Neural progenitor cell (in vitro differentiated cells): ENCODE measurements around the gene MYO16. TPM values are rescaled to one million over a fixed set of nuclear protein-coding genes. Genes with fewer than 3 reads are reported as not detected.

Experiments
- DNase-seq: peaks from one replicate; pipeline ENCODE4 v3.0.0-alpha.2; 2016; ENCODE audit warnings: low spot score
- H2AFZ ChIP-seq: fragments of 200-600 bp; sonication (generic); replicated peaks from 2 replicates; pipeline ENCODE4 v1.6.1; 2016; ENCODE audit warnings: antibody characterized with exemption
- H3F3A ChIP-seq: fragments of 200-600 bp; sonication (generic); 2 replicates; pipeline ENCODE4 v1.6.1; 2016; ENCODE audit warnings: antibody characterized with exemption, low read depth
- H3K27ac ChIP-seq: fragments of 200-600 bp; sonication (generic); 2 replicates; pipeline ENCODE4 v1.5.1; 2016; ENCODE audit warnings: mild to moderate bottlenecking
- H3K27me3 ChIP-seq: fragments of 200-600 bp; sonication (generic); 2 replicates; pipeline ENCODE4 v1.6.1; 2016; ENCODE audit warnings: mild to moderate bottlenecking, moderate library complexity
- H3K36me3 ChIP-seq: fragments of 200-600 bp; sonication (generic); 2 replicates; pipeline ENCODE4 v1.5.1; 2016
- H3K4me1 ChIP-seq: fragments of 200-600 bp; sonication (generic); 2 replicates; pipeline ENCODE4 v1.6.1; 2016; ENCODE audit warnings: mixed run types
- H3K4me2 ChIP-seq: fragments of 200-600 bp; sonication (generic); 2 replicates; pipeline ENCODE4 v1.6.1; 2016
- H3K4me3 ChIP-seq: fragments of 200-600 bp; sonication (generic); 2 replicates; pipeline ENCODE4 v1.5.1; 2016
- H3K79me2 ChIP-seq: fragments of 200-600 bp; sonication (generic); 2 replicates; pipeline ENCODE4 v1.6.1; 2016; ENCODE audit warnings: low read depth
- H3K9ac ChIP-seq: fragments of 200-600 bp; sonication (generic); 2 replicates; pipeline ENCODE4 v1.6.1; 2016
- H3K9me3 ChIP-seq: fragments of 200-600 bp; sonication (generic); 2 replicates; pipeline ENCODE4 v1.5.1; 2016; ENCODE audit warnings: low read depth
- H4K20me1 ChIP-seq: fragments of 200-600 bp; sonication (generic); 2 replicates; pipeline ENCODE4 v1.6.1; 2016; ENCODE audit warnings: low read depth
- H3K27ac Mint-ChIP-seq: 3 replicates; pipeline ENCODE4 v1.8.0; 2021; ENCODE audit warnings: mixed read lengths
- H3K27me3 Mint-ChIP-seq: 2 replicates; pipeline ENCODE4 v1.8.0; 2022; ENCODE audit warnings: low read depth, mild to moderate bottlenecking, inconsistent platforms, moderate library complexity, mixed read lengths; ENCODE audit not compliant: insufficient read depth
- H3K36me3 Mint-ChIP-seq: 3 replicates; pipeline ENCODE4 v1.8.0; 2021; ENCODE audit warnings: mixed read lengths
- H3K4me1 Mint-ChIP-seq: 3 replicates; pipeline ENCODE4 v1.8.0; 2021; ENCODE audit warnings: mixed read lengths
- H3K4me3 Mint-ChIP-seq: 3 replicates; pipeline ENCODE4 v1.8.0; 2021; ENCODE audit warnings: mild to moderate bottlenecking, moderate library complexity, mixed read lengths
- H3K9me3 Mint-ChIP-seq: 3 replicates; pipeline ENCODE4 v1.8.0; 2020; ENCODE audit warnings: mixed read lengths
- EZH2 ChIP-seq: fragments of 200-600 bp; sonication (generic); IDR thresholded peaks from 2 replicates; pipeline ENCODE4 v1.6.1; 2017; ENCODE audit warnings: antibody characterized with exemption, mild to moderate bottlenecking, moderate library complexity
- EZH2phosphoT487 ChIP-seq: fragments of 200-600 bp; sonication (generic); IDR thresholded peaks from 2 replicates; pipeline ENCODE4 v1.6.1; 2017; ENCODE audit warnings: antibody characterized with exemption
- total RNA-seq: library from RNA; depleted of rRNA; stranded (reverse); fragments of >200 nt; gene quantifications from 2 replicates; pipeline ENCODE4 v1.2.3, GENCODE V29; 2015; ENCODE audit warnings: low replicate concordance
- TF ChIP-seq, protein P1 (sequence below): fragments of 200-600 bp; sonication (generic); IDR thresholded peaks from 2 replicates; pipeline ENCODE4 v1.5.1; 2017; ENCODE audit warnings: antibody characterized with exemption, mild to moderate bottlenecking

The MYO16 gene
- total RNA-seq, 1 donor from 2014 or later = 0.41 TPM

DNA sequence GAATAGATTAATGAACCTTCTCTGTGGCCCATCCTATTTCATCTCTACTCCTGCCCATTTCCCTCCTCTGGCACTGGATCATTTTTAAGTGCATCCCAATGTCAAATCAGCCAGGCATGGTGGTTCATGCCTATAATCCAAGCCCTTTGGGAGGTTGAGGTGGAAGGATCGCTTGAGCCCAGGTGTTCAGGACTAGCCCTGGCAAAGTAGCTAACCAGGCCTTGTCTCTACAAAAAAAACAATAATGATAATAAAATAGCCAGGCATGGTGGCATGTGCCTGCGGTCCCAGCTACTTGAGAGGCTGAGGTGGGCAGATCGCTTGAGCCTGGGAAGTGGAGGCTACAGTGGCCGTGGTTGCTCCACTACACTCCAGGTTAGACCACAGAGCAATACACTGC lies 517.0 kb downstream of the MYO16 start:
- no peaks in the 10 kb centered on the region for H3K27me3 ChIP-seq
- H3K4me2 ChIP-seq = no peak overlapping the region
- Mint-ChIP-seq H3K4me1 (peaks cover 40% of the 10 kb centered on the region), H3K9me3 (peaks cover 9% of the 10 kb centered on the region), H3K27me3 (peaks cover 6% of the 10 kb centered on the region), H3K36me3 (peaks cover under 1% of the 10 kb centered on the region), H3K4me3 (no peak overlapping the region), H3K27ac (no peak overlapping the region)
- no peak overlapping the region for H3K27ac ChIP-seq
- H3K4me1 ChIP-seq = peaks cover 38% of the 10 kb centered on the region
- no peaks in the 10 kb centered on the region for H3K36me3 ChIP-seq
- no peaks in the 10 kb centered on the region for H3K79me2 ChIP-seq
- H3K4me3 ChIP-seq = no peak overlapping the region
- no peak overlapping the region for H2AFZ ChIP-seq
- no peaks in the 10 kb centered on the region for H3F3A ChIP-seq
- no peak overlapping the region for H3K9ac ChIP-seq
- no peak for TF ChIP-seq EZH2
- TF ChIP-seq, protein P1, sequence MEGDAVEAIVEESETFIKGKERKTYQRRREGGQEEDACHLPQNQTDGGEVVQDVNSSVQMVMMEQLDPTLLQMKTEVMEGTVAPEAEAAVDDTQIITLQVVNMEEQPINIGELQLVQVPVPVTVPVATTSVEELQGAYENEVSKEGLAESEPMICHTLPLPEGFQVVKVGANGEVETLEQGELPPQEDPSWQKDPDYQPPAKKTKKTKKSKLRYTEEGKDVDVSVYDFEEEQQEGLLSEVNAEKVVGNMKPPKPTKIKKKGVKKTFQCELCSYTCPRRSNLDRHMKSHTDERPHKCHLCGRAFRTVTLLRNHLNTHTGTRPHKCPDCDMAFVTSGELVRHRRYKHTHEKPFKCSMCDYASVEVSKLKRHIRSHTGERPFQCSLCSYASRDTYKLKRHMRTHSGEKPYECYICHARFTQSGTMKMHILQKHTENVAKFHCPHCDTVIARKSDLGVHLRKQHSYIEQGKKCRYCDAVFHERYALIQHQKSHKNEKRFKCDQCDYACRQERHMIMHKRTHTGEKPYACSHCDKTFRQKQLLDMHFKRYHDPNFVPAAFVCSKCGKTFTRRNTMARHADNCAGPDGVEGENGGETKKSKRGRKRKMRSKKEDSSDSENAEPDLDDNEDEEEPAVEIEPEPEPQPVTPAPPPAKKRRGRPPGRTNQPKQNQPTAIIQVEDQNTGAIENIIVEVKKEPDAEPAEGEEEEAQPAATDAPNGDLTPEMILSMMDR = no peak
- no peak for TF ChIP-seq EZH2phosphoT487
- no peaks in the 10 kb centered on the region for H4K20me1 ChIP-seq
- DNase-seq = no peak
- no peaks in the 10 kb centered on the region for H3K9me3 ChIP-seq

DNA sequence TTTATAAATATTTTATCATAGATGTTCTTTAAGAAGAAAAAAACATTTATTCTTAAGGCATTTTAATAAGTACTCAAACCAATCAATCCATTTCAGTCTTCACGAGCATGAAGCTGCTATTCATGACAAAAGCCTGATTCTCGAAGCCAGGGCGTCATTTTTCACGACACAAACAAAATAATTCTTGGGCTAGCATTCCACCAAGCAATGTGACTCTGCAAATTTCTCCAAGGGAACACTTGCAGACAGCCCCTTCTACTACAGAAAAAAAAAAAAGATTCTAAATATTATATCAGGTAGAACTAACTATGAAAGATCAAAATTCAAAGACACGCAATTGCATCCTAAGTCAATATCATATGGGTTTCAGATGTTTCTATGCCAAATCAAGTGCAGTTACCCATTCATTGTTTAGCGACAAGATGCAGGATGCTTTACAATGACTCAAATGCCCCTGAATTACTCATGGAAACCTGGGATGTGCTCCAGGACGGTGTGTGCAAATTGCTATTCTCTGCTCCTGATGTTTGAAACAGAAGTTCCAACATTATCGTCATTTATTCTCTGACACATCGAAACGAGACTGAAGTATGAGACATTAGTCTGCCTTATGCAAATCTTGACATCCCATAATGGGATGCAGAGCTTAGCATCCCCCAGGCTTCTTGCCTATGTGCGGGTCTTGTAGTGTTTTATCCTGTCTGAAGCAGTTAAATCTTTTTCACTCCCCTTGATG lies 517.7 kb downstream of the MYO16 start:
- Histone ChIP-seq H3K27ac (no peak overlapping the region), H3K79me2 (no peaks in the 10 kb centered on the region), H3K4me1 (peaks cover 44% of the 10 kb centered on the region), H4K20me1 (no peaks in the 10 kb centered on the region), H3K36me3 (no peaks in the 10 kb centered on the region), H3K27me3 (no peaks in the 10 kb centered on the region), H2AFZ (no peak overlapping the region), H3K9ac (no peak overlapping the region), H3F3A (no peaks in the 10 kb centered on the region), H3K9me3 (no peaks in the 10 kb centered on the region), H3K4me2 (no peak overlapping the region), H3K4me3 (no peak overlapping the region)
- TF ChIP-seq EZH2phosphoT487 (no peak), EZH2 (no peak)
- TF ChIP-seq, protein P1 = no peak
- H3K36me3 Mint-ChIP-seq = no peaks in the 10 kb centered on the region
- peaks cover 7% of the 10 kb centered on the region for H3K9me3 Mint-ChIP-seq
- no peak overlapping the region for H3K4me3 Mint-ChIP-seq
- H3K27ac Mint-ChIP-seq = no peak overlapping the region
- peaks cover 6% of the 10 kb centered on the region for H3K27me3 Mint-ChIP-seq
- H3K4me1 Mint-ChIP-seq = peaks cover 47% of the 10 kb centered on the region
- DNase-seq = no peak

DNA sequence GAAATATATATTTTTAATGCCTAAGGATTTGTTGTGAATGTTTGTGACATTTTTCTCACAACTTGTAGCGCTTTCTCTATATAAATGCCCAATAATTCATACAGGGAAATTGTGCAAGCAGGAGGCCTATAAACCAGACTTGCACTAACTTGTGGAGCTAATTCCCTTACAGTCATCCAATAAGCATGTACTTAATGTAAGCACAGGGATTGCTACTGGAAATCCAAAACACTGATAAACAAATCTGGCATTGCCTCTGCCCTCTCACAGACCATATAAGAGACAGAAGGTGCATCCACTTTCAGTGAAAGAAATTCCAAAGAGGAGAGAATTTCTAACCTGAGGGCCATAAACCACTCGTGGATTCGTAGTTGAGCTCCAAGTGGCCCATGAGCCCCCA lies 518.8 kb downstream of the MYO16 start:
- no peaks in the 10 kb centered on the region for H3F3A ChIP-seq
- DNase-seq = no peak
- H3K36me3 Mint-ChIP-seq = peaks cover 3% of the 10 kb centered on the region
- H3K27ac ChIP-seq = no peak overlapping the region
- H3K9ac ChIP-seq = no peak overlapping the region
- H3K79me2 ChIP-seq = no peaks in the 10 kb centered on the region
- no peaks in the 10 kb centered on the region for H3K36me3 ChIP-seq
- TF ChIP-seq, protein P1 = no peak
- TF ChIP-seq EZH2phosphoT487 (no peak), EZH2 (no peak)
- H4K20me1 ChIP-seq = no peaks in the 10 kb centered on the region
- H3K9me3 ChIP-seq = no peaks in the 10 kb centered on the region
- peaks cover 56% of the 10 kb centered on the region for H3K4me1 Mint-ChIP-seq
- peaks cover 7% of the 10 kb centered on the region for H3K9me3 Mint-ChIP-seq
- peaks cover 48% of the 10 kb centered on the region for H3K4me1 ChIP-seq
- no peak overlapping the region for H3K4me3 Mint-ChIP-seq
- H2AFZ ChIP-seq = no peak overlapping the region
- H3K27me3 Mint-ChIP-seq = peaks cover 6% of the 10 kb centered on the region
- no peak overlapping the region for H3K27ac Mint-ChIP-seq
- H3K27me3 ChIP-seq = no peaks in the 10 kb centered on the region
- H3K4me2 ChIP-seq = no peak overlapping the region
- no peak overlapping the region for H3K4me3 ChIP-seq
